IMR-90 (cell line): ENCODE data around the gene ITPR3.

ENCODE experiments used
- BHLHE40 ChIP-seq: fragments of 150-350 bp; IDR thresholded peaks from 2 replicates; pipeline ENCODE4 v1.6.1; 2016; ENCODE audit warnings: mild to moderate bottlenecking, low read depth, low read length
- CEBPB ChIP-seq: IDR thresholded peaks from 2 replicates; pipeline ENCODE4 v1.6.1; 2012; ENCODE audit warnings: low read depth, low read length, improper control_type of control experiment
- CHD1 ChIP-seq: IDR thresholded peaks from 2 replicates; pipeline ENCODE4 v1.6.1; 2012; ENCODE audit warnings: low read depth, low read length, improper control_type of control experiment
- CTCF ChIP-seq: conservative IDR thresholded peaks from 2 replicates; pipeline ENCODE4 v1.5.1; 2012; ENCODE audit warnings: mild to moderate bottlenecking, low read depth, low read length, improper control_type of control experiment
- FOS ChIP-seq: fragments of 150-350 bp; IDR thresholded peaks from 2 replicates; pipeline ENCODE4 v1.6.1; 2016; ENCODE audit warnings: low read depth, low read length
- MAFK ChIP-seq: IDR thresholded peaks from 2 replicates; pipeline ENCODE4 v1.6.1; 2012; ENCODE audit warnings: low read depth, low read length, improper control_type of control experiment
- MXI1 ChIP-seq: IDR thresholded peaks from 2 replicates; pipeline ENCODE4 v1.6.1; 2012; ENCODE audit warnings: low read depth, mild to moderate bottlenecking, low read length, moderate library complexity, borderline replicate concordance
- POLR2A ChIP-seq: IDR thresholded peaks from 2 replicates; pipeline ENCODE4 v1.6.1; 2012; ENCODE audit warnings: mild to moderate bottlenecking, low read depth, low read length
- RAD21 ChIP-seq: IDR thresholded peaks from 2 replicates; pipeline ENCODE4 v1.6.1; 2012; ENCODE audit warnings: low read length, improper control_type of control experiment
- RFX5 ChIP-seq: IDR thresholded peaks from 2 replicates; pipeline ENCODE4 v1.8.0; 2012; ENCODE audit warnings: low read depth, mild to moderate bottlenecking, low read length, moderate library complexity
- USF2 ChIP-seq: fragments of 150-350 bp; IDR thresholded peaks from 2 replicates; pipeline ENCODE4 v1.6.1; 2017; ENCODE audit warnings: mild to moderate bottlenecking, antibody characterized with exemption, low read length, low read depth

- TF ChIP-seq CTCF, result peak; percentile 75
- TF ChIP-seq FOS, result no peak
- TF ChIP-seq CEBPB, result no peak
- no peak for TF ChIP-seq POLR2A
- TF ChIP-seq MAFK, result no peak
- peak; percentile 80 for TF ChIP-seq RAD21
- TF ChIP-seq RFX5, result no peak
- TF ChIP-seq CHD1, result no peak
- TF ChIP-seq BHLHE40, result no peak
- TF ChIP-seq USF2, result no peak
- no peak for TF ChIP-seq MXI1
Measured at GRCh38 chr6:33700391-33701050, 79.4 kb downstream of the ITPR3 start.
